Mesendoderm (in vitro differentiated cells): Measurements from ENCODE around the gene PALM.
"Not testable (repeated sequence)": the region's sequence is repeated elsewhere in the genome, so short reads cannot be mapped to it uniquely, and the experiment has no call there.

Experiments used
- DNase-seq: peaks from one replicate; pipeline ENCODE4 v3.0.0; 2013
- H2AK5ac ChIP-seq: 2 replicates; pipeline ENCODE4 v1.6.1; 2013; ENCODE audit warnings: low read length, inconsistent platforms
- H2BK120ac ChIP-seq: 2 replicates; pipeline ENCODE4 v1.6.1; 2013; ENCODE audit warnings: low read depth, mild to moderate bottlenecking, low read length, moderate library complexity, mixed read lengths
- H2BK15ac ChIP-seq: replicated peaks from 2 replicates; pipeline ENCODE4 v1.6.1; 2013; ENCODE audit warnings: low read depth, mild to moderate bottlenecking, moderate library complexity
- H2BK5ac ChIP-seq: 2 replicates; pipeline ENCODE4 v1.6.1; 2013; ENCODE audit warnings: low read length, inconsistent platforms
- H3K18ac ChIP-seq: 2 replicates; pipeline ENCODE4 v1.6.1; 2013; ENCODE audit warnings: mild to moderate bottlenecking, low read length, mixed read lengths
- H3K23ac ChIP-seq: one replicate; pipeline ENCODE4 v1.6.1; 2013; ENCODE audit warnings: low read length
- H3K27ac ChIP-seq: 2 replicates; pipeline ENCODE4 v1.5.1; 2013; ENCODE audit warnings: low read depth, mild to moderate bottlenecking, inconsistent platforms, low read length, moderate library complexity
- H3K27me3 ChIP-seq: 2 replicates; pipeline ENCODE4 v1.6.1; 2013; ENCODE audit warnings: low read length, control low read depth, mild to moderate bottlenecking, inconsistent platforms; ENCODE audit not compliant: insufficient read depth, poor library complexity
- H3K36me3 ChIP-seq: 2 replicates; pipeline ENCODE4 v1.6.1; 2013; ENCODE audit warnings: low read length, inconsistent platforms; ENCODE audit not compliant: control insufficient read depth, insufficient read depth
- H3K4ac ChIP-seq: one replicate; pipeline ENCODE4 v1.6.1; 2013; ENCODE audit warnings: low read depth, mild to moderate bottlenecking, low read length, moderate library complexity
- H3K4me1 ChIP-seq: 2 replicates; pipeline ENCODE4 v1.6.1; 2013; ENCODE audit warnings: low read depth, low read length, inconsistent platforms; ENCODE audit not compliant: control insufficient read depth
- H3K4me2 ChIP-seq: 2 replicates; pipeline ENCODE4 v1.6.1; 2013; ENCODE audit warnings: low read length
- H3K4me3 ChIP-seq: 2 replicates; pipeline ENCODE4 v1.5.1; 2013; ENCODE audit warnings: mild to moderate bottlenecking, low read length
- H3K56ac ChIP-seq: one replicate; pipeline ENCODE4 v1.6.1; 2013; ENCODE audit warnings: low read length
- H3K79me1 ChIP-seq: 2 replicates; pipeline ENCODE4 v1.6.1; 2013; ENCODE audit warnings: low read length, inconsistent platforms
- H3K79me2 ChIP-seq: 2 replicates; pipeline ENCODE4 v1.6.1; 2013; ENCODE audit warnings: mild to moderate bottlenecking, low read length; ENCODE audit not compliant: control insufficient read depth, insufficient read depth
- H3K9ac ChIP-seq: 2 replicates; pipeline ENCODE4 v1.6.1; 2013; ENCODE audit warnings: low read length, inconsistent platforms
- H4K5ac ChIP-seq: one replicate; pipeline ENCODE4 v1.6.1; 2013; ENCODE audit warnings: low read length
- H4K8ac ChIP-seq: one replicate; pipeline ENCODE4 v1.6.1; 2013; ENCODE audit warnings: low read depth, mild to moderate bottlenecking, control low read depth, low read length, moderate library complexity
- WGBS: extraction: QIAGEN DNeasy Blood & Tissue Kit; methylation state at CpG from one replicate; pipeline ENCODE4 v1.1.7; 2013; ENCODE audit warnings: low lambda C conversion rate, missing lambda C conversion rate; ENCODE audit not compliant: insufficient coverage; ENCODE audit errors: extremely low coverage; 5-methylcytosine and 5-hydroxymethylcytosine counted together

The PALM gene

DNA sequence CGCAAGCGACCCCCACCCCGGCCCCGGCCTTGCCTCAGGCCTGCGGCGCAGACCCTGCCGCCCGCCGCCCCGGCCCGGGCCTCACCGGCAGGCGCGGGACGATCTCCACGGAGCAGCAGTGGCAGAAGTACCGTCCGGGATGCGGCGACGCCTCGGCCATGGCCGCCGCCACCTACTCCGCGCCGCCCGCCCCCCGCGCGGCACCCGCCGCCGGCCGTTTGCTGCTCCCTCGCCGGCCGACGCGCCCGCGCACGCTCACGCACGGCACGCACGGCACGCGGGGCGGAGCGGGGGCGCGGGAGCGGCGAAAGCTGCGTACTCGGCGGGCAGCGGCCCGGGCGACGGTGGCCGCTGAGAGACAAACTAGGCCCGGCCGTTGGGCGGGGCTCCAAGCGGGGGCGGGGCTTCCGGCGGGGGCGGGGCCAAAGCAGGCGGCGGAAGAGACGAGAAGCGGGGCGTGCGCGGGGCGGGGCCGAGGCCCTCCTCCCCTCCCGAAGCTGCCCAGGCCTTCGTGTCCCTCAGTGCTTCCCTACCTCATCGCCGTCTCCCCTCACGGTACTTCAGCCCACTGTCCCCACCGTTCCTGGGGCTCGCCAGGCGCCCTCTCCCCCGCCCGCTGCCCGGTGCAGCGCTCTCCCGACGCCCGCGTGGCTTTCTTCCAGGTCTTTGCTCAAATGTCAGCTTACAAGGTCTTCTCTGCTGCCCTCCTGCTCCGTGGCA lies 45.6 kb upstream of the PALM start, which contains the start of gene RNF126:
Gene RNF126 (minus strand): TSS at position 253 of the 720 bp plus-strand sequence. CDS start 93 bp downstream, at position 160.
- Histone ChIP-seq H3K27me3 (no peaks in the 10 kb centered on the region), H3K79me2 (peaks cover 48% of the 10 kb centered on the region), H4K8ac (no peak within 1 kb of the TSS), H3K79me1 (no peaks in the 10 kb centered on the region), H3K9ac (peak within 1 kb of the TSS; percentile 98), H4K5ac (no peak within 1 kb of the TSS), H3K4ac (peak within 1 kb of the TSS; percentile 75), H3K27ac (peak within 1 kb of the TSS; percentile 69), H2BK15ac (no peak within 1 kb of the TSS), H3K23ac (peak within 1 kb of the TSS; percentile 45), H2AK5ac (peak within 1 kb of the TSS; percentile 59), H3K4me3 (peak within 1 kb of the TSS; percentile 86), H2BK120ac (peak within 1 kb of the TSS; percentile 28), H3K4me2 (peak within 1 kb of the TSS; percentile 87), H3K4me1 (peaks cover 2% of the 10 kb centered on the region), H3K56ac (peak within 1 kb of the TSS; percentile 96), H3K18ac (peak within 1 kb of the TSS; percentile 91), H2BK5ac (no peak within 1 kb of the TSS), H3K36me3 (no peaks in the 10 kb centered on the region)
- no CpG with 5 or more reads among the region's 97 CpGs for WGBS
- DNase-seq, result peak; percentile 91

DNA sequence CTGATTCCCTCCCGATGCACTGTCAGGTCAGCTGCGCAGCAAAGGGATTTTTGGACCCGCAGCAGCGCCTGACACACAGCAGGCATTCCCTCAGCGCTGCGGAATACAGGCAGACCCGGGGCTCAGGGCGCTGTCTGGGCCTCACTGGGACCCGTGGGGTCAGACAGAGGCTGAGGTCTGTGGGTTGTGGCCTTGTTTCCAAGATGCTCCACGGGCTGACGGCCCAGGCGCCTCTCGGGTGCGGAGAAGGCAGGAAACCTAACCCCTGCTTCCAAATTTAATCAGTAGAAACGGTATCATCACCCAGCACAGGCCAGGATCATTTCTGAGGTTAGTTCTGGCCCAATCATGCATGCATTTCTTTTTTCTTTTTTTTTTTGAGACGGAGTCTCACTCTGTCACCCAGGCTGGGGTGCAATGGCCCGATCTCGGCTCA lies 45.0 kb upstream of the PALM start:
- Histone ChIP-seq H3K27ac (no peak overlapping the region), H3K4ac (no peak overlapping the region), H3K4me1 (peaks cover 2% of the 10 kb centered on the region), H3K4me2 (peak overlapping the region; percentile 81), H3K79me2 (peaks cover 42% of the 10 kb centered on the region), H3K18ac (peak overlapping the region; percentile 20), H3K56ac (peak overlapping the region; percentile 88), H4K5ac (no peak overlapping the region), H2BK5ac (no peak overlapping the region), H2BK15ac (no peak overlapping the region), H4K8ac (no peak overlapping the region), H3K23ac (peak overlapping the region; percentile 30), H3K36me3 (no peaks in the 10 kb centered on the region), H3K27me3 (no peaks in the 10 kb centered on the region), H3K79me1 (no peaks in the 10 kb centered on the region), H3K9ac (peak overlapping the region; percentile 79), H2BK120ac (no peak overlapping the region), H3K4me3 (no peak overlapping the region), H2AK5ac (peak overlapping the region; percentile 59)
- no peak for DNase-seq
- no CpG with 5 or more reads among the region's 18 CpGs for WGBS

DNA sequence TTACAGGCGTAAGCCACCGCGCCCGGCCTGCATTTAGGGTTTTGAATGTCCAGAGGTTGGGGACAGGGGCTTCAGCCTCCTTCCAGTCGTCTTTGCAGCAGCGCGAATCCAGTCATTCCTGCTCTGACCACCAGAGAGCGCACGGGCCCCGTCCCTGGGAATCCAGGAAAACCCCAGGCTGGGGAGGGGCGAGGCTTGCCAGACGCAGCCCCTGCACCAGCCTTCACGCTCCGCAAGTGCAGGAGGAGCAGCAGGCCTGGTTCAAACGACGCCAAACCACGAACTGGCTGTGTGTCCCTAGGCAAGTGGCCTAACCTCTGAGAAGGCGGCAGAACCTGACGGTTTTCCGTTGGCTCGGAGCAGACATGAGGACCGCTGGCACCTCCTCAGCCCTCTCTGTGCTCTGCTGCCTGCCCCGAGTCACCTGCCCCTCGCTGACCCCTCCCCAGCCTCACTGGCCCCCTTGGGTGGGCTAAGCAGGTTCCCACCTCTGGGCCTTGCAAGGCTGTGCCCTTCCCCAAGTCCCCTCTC lies 43.8 kb upstream of the PALM start:
- WGBS, result no CpG with 5 or more reads among the region's 24 CpGs
- DNase-seq, result peak; percentile 91
- no peak overlapping the region for H2BK5ac ChIP-seq

DNA sequence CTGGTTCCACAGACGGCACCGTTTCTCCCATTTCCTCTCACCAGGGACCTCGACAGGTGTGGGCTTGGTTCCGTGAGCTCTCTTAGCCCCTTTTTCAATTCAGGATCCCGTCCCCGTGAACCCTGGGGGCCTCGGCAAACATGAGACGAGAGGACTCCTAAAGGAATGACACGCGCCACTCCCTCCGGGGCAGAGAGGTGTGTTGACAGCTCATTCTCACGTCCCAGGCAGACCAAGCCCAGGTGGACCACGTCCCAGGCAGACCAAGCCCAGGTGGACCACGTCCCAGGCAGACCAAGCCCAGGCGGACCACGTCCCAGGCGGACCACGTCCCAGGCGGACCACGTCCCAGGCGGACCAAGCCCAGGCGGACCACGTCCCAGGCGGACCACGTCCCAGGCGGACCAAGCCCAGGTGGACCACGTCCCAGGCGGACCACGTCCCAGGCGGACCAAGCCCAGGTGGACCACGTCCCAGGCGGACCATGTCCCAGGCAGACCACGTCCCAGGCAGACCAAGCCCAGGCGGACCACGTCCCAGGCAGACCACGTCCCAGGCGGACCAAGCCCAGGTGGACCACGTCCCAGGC lies 41.7 kb upstream of the PALM start:
- not testable (repeated sequence) for H3K9ac ChIP-seq, H2BK120ac ChIP-seq, H3K4me3 ChIP-seq, H2AK5ac ChIP-seq, H3K4ac ChIP-seq, H3K4me2 ChIP-seq, H3K56ac ChIP-seq, H3K4me1 ChIP-seq, H2BK15ac ChIP-seq, H3K79me1 ChIP-seq, H4K8ac ChIP-seq, H3K79me2 ChIP-seq, H2BK5ac ChIP-seq, H3K18ac ChIP-seq, DNase-seq, H3K36me3 ChIP-seq, H3K23ac ChIP-seq, H3K27me3 ChIP-seq, H3K27ac ChIP-seq, H4K5ac ChIP-seq
- no CpG with 5 or more reads among the region's 38 CpGs for WGBS

More for the DNA sequence above, 43.8 kb upstream of the PALM start:
- Histone ChIP-seq H3K23ac (no peak overlapping the region), H3K27me3 (no peaks in the 10 kb centered on the region), H2BK120ac (no peak overlapping the region), H3K79me2 (peaks cover 29% of the 10 kb centered on the region), H4K8ac (no peak overlapping the region), H3K4ac (no peak overlapping the region), H3K9ac (peak overlapping the region; percentile 51), H2AK5ac (no peak overlapping the region), H3K79me1 (no peaks in the 10 kb centered on the region), H3K4me3 (no peak overlapping the region), H3K36me3 (no peaks in the 10 kb centered on the region), H3K56ac (peak overlapping the region; percentile 58), H2BK15ac (no peak overlapping the region), H3K4me1 (peaks cover 2% of the 10 kb centered on the region), H4K5ac (no peak overlapping the region), H3K27ac (no peak overlapping the region), H3K18ac (no peak overlapping the region), H3K4me2 (no peak overlapping the region)

DNA sequence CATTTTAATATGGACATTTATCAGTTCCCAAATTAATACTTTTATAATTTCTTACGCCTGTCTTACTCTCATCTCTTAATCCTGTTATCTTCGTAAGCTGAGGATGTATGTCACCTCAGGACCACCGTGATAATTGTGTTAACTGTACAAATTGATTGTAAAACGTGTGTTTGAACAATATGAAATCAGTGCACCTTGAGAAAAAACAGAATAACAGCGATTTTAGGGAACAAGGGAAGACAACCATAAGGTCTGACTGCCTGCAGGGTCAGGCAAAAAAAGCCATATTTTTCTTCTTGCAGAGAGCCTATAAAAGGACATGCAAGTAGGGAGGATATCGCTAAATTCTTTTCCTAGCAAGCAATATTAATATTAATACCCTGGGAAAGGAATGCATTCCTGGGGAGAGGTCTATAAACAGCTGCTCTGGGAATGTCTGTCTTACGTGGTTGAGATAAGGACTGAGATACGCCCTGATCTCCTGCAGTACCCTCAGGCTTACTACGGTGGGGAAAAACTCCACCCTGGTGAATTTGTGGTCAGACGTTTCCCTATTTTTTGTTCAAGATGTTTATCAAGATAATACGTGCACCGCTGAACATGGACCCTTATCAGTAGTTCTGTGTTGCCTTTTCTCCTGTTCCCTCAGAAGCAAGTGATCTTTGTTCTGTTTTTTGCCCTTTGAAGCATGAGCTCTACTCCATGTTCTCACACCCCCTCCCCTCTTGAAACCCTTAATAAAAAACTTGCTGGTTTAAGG lies 39.9 kb upstream of the PALM start:
- not testable (repeated sequence) for H3K36me3 ChIP-seq, H3K4me3 ChIP-seq, H3K4me1 ChIP-seq, H2BK5ac ChIP-seq, H3K4me2 ChIP-seq, H2AK5ac ChIP-seq, H3K79me1 ChIP-seq, H3K56ac ChIP-seq, H3K23ac ChIP-seq, H3K79me2 ChIP-seq, H2BK15ac ChIP-seq, H4K8ac ChIP-seq, H3K27me3 ChIP-seq, H2BK120ac ChIP-seq, H4K5ac ChIP-seq, H3K9ac ChIP-seq, H3K4ac ChIP-seq, H3K18ac ChIP-seq, H3K27ac ChIP-seq, DNase-seq
- no CpG with 5 or more reads among the region's 12 CpGs for WGBS
